HL-60 (cell line): ENCODE data around the gene TFAM.

Experiments used
- GABPA ChIP-seq: IDR thresholded peaks from 2 replicates; pipeline ENCODE4 v1.6.1; 2012; ENCODE audit warnings: low read depth
- POLR2AphosphoS5 ChIP-seq: IDR thresholded peaks from 2 replicates; pipeline ENCODE4 v1.6.1; 2012; ENCODE audit warnings: low read depth
- SPI1 ChIP-seq: IDR thresholded peaks from 2 replicates; pipeline ENCODE4 v1.6.1; 2012; ENCODE audit warnings: low read depth, mild to moderate bottlenecking, borderline replicate concordance
- TF ChIP-seq, protein P1 (sequence below): IDR thresholded peaks from one replicate; pipeline ENCODE4 v1.5.1; 2011; ENCODE audit warnings: low read length, control low read depth, inconsistent platforms; ENCODE audit not compliant: insufficient read depth
- TF ChIP-seq, protein P2 (sequence below): IDR thresholded peaks from 2 replicates; pipeline ENCODE4 v1.6.1; 2012; ENCODE audit warnings: low read depth; ENCODE audit not compliant: insufficient replicate concordance

DNA sequence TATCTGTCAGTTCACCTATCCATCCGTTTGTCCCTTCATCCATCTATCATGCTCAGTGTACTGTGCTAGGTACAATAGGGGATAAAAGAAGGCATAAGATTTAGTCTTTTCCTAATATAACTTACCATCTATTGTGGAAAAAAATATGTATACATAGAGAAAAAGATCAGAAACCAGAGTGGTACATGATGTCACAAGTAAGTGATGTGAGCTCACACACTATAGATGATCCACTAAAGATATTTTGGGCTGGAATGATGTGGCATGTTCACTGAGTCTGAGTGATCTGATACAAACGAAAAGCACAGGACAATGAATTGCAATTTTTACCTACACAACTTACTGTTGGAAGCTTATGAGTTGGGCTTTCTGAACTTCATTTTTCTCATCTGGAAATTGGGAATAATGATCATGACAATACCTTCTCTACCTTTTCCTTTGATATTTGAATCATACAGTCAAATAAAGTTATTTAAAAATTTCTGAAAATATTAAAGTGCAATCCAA is 2.7 kb upstream of the TFAM start:
- TF ChIP-seq, protein P1, sequence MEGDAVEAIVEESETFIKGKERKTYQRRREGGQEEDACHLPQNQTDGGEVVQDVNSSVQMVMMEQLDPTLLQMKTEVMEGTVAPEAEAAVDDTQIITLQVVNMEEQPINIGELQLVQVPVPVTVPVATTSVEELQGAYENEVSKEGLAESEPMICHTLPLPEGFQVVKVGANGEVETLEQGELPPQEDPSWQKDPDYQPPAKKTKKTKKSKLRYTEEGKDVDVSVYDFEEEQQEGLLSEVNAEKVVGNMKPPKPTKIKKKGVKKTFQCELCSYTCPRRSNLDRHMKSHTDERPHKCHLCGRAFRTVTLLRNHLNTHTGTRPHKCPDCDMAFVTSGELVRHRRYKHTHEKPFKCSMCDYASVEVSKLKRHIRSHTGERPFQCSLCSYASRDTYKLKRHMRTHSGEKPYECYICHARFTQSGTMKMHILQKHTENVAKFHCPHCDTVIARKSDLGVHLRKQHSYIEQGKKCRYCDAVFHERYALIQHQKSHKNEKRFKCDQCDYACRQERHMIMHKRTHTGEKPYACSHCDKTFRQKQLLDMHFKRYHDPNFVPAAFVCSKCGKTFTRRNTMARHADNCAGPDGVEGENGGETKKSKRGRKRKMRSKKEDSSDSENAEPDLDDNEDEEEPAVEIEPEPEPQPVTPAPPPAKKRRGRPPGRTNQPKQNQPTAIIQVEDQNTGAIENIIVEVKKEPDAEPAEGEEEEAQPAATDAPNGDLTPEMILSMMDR, result no peak
- TF ChIP-seq POLR2AphosphoS5 (no peak), GABPA (no peak), SPI1 (no peak)
- TF ChIP-seq, protein P2, sequence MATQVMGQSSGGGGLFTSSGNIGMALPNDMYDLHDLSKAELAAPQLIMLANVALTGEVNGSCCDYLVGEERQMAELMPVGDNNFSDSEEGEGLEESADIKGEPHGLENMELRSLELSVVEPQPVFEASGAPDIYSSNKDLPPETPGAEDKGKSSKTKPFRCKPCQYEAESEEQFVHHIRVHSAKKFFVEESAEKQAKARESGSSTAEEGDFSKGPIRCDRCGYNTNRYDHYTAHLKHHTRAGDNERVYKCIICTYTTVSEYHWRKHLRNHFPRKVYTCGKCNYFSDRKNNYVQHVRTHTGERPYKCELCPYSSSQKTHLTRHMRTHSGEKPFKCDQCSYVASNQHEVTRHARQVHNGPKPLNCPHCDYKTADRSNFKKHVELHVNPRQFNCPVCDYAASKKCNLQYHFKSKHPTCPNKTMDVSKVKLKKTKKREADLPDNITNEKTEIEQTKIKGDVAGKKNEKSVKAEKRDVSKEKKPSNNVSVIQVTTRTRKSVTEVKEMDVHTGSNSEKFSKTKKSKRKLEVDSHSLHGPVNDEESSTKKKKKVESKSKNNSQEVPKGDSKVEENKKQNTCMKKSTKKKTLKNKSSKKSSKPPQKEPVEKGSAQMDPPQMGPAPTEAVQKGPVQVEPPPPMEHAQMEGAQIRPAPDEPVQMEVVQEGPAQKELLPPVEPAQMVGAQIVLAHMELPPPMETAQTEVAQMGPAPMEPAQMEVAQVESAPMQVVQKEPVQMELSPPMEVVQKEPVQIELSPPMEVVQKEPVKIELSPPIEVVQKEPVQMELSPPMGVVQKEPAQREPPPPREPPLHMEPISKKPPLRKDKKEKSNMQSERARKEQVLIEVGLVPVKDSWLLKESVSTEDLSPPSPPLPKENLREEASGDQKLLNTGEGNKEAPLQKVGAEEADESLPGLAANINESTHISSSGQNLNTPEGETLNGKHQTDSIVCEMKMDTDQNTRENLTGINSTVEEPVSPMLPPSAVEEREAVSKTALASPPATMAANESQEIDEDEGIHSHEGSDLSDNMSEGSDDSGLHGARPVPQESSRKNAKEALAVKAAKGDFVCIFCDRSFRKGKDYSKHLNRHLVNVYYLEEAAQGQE, result no peak
